Cortex of kidney (tissue), 1 donor: Measurements from ENCODE around the gene RAB3C.

Experiments
- DNase-seq: peaks from one replicate; lab custom pipeline; 2025; lab: John Stamatoyannopoulos, UW

Gene RAB3C

GRCh38 chr5:58885260-58885659 is 302.4 kb downstream of the RAB3C start:
- no peak for DNase-seq

DNA sequence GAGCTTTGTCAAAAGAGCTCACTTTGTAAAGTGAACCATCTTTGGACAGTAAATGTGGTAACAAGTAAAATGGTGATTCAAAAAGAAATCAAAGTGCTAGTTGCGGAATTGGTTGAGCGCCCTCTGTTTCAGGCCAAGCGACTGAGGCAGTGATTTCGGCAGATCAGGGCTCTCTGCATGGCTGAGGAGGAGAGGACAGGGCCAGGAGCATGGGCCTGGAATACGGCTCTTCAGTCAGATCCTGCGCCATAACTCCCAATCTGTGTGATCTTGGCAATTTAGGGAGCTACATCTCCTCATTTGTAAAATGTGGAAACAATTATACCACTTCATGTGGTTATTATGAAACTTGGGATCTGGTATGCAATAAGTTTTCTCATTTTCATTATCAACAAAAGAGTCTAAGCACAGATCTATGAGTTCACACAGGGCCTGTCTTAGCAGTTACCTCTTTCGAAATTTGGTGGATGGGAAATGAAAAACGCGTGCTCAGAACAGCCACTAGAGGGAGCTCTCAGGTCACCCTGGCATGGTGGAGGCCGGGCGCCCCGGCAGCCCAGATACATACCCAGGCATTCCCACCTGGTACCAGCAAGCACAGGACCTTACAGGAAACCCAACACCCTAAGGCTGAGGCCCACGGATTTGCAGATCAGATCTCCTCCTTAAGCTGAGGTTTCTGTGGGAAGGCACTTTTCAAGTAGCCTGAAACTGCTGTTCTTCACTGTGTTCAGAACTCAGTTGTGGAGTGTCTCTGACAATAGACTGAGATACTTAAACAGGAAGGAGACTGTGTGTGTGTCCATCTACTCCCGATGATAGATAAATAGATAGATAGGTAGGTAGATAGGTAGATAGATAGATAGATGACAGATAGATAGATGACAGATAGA is 303.7 kb downstream of the RAB3C start:
- no peak for DNase-seq

DNA sequence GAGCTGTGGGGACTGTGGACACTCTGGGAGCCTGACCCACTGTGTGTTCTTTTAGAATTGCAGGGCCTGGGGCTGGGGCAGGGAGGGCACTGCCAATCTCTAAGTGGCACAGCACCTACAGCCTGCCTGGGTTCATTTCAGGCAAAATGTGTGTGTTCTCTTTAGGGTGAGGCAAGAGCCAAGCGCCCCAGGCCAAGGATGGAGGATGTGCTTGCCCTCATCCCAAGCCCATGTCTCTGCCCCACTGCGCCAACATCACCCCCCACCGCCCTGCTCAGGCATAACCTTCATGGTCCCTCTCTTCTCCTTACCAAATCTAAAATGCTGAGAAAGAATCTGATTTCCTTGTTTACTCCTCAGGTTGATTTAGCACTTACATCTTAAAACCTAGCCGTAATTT is 304.4 kb downstream of the RAB3C start:
- DNase-seq, result no peak

- no peak for DNase-seq
Observed at GRCh38 chr5:58887721-58888409, 305.0 kb downstream of the RAB3C start.

DNA sequence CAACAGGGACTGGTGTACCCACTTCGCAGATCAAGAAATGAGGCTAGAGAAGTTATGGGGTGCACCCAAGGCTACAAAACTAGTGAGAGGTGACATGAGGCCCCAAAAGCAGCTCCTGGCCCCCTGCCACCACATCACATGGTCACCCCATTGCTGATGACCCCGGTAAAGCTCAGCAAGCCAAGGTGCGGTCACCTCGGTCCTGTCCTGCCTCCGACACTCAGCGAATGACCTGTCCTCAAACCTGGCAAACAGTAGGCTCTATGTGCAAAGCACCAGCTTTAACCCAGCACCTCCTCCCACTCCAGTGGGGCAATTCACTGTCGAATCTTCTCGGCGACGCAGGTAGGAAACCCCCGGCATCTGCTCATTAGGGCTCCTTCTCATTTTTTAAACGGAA is 307.4 kb downstream of the RAB3C start:
- no peak for DNase-seq

- DNase-seq, result no peak
Observed at GRCh38 chr5:58890701-58891085, 307.8 kb downstream of the RAB3C start.

- no peak for DNase-seq
Observed at GRCh38 chr5:58891086-58891970, 308.5 kb downstream of the RAB3C start.

DNA sequence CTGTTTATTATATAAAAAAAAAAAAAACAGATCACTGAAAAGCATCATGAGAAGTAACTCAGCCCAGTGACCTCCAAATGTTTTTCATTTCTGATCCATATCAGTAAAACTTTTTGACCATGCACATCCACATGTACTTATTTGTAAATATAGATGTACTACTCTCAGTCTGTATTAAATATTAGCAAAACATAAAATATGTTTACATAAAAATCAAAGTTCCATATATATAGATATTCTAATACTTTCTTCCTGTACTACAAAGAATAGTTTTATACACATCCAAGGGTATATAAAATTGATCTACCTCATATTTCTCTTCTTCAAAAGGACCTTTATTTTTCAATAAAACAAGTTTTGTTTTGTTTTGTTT is 309.1 kb downstream of the RAB3C start:
- DNase-seq, result no peak

DNA sequence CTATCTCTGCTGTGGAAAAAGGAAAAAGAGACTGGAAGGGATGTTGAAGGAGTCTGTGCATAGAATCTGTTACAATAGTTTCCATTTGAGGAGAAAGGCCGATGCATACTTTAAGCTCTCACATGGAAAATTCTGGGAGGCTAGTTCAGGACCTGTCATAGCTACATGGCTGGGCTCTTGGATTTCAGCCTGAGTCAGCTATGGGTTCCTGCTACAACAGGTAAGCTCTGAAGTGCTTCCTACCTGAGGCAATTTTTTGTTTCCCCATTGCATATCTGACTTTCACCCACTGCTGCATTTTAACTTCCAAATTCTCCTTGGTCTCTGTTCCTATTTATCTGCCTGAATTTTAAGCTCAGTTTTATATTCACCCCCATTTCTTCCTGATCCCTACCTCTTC is 310.7 kb downstream of the RAB3C start:
- DNase-seq, result no peak

GRCh38 chr5:58898006-58898405 is 315.1 kb downstream of the RAB3C start:
- no peak for DNase-seq

DNA sequence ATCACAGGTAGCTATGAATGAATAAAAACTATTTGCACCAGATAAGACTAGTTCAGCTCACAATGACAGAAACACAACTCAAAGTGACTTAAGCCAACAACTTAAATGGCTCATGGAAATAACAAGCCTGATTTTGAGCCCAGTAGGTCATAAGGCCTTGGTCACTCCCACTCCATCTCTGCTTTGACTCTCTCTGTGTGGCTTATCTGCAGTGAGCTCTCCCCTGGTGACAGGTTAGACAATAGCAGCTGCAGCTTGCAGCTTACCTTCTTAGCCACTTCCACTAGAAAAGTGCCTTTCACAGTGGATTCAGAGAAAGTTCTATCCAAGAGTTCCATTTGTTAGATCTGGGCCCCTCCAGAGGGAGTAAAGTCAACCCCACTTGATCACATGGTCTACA is 315.7 kb downstream of the RAB3C start:
- DNase-seq, result no peak

DNA sequence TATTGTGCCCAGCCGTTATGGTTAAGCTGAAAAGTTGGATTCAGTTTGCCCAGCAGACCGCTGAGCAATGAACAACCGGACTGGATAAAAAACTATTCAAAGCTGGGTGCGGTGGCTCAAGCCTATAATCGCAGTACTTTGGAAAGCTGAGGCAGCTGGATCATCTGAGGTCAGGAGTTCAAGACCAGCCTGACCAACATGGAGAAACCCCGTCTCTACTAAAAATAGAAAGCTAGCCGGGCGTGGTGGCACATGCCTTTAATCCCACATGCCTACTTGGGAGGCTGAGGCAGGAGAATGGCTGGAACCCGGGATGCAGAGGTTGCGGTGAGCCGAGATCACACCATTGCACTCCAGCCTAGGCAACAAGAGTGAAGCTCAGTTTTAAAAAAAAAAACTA is 318.4 kb downstream of the RAB3C start:
- no peak for DNase-seq

- DNase-seq, result no peak
Observed at GRCh38 chr5:58902305-58902704, 319.4 kb downstream of the RAB3C start.

DNA sequence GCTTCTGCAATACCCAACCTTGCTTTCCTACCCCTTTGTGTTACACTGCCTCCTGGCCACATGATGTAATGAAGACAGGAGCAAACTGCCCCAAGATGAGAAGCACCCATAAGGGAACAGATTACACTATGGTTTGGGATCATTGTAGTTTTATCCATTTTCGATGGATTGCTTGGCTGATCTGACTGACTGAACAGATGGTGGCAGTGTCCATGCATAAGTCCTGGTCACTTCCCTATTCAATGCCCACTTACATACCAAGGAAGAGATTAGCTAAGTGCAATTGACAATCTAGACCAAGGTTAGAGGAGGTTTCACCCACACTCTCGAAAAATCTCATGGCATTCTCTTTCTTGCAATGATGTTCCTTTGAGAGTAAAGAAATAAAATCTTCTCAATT is 319.9 kb downstream of the RAB3C start:
- DNase-seq, result no peak

DNA sequence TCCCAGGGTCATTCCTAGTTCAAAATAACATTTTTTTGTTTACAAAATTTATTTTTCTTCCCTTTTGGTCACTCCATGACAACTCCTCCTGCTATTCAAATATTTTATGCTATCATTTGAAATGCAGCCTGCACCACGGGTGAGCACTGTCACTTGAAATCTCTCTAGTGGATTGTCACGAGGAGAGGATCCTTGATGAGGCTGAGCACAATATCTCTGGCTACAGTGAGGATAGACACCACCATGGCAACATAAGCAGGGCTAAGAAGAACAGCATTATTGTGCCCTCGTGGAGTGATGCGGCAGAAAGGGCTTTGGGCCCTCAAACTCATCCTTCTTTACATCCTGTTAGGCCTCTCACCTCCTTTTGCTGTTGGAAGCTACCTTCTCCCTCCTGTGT is 321.9 kb downstream of the RAB3C start:
- no peak for DNase-seq

DNA sequence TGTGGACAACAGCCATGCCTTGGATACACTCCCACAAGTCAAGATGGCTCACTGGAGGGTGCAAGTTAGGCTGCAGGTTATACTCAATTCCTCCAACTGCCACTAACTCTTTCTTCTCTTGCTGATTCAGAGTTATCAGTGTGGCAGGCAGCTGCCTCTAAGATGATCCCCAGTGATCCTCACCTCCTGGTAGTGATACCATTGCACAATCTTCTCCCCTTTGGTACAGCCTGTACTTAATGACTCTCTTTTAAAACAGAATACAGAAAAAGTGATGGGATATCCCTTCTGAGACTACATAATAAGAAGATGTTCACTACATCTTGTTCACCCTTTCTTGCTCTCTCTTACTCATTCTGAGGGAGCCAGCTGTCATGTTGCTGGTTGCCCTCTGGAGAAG is 323.1 kb downstream of the RAB3C start:
- no peak for DNase-seq
